SHP77 treated with DMSO at 0.1 percent for 48 hours (cell line): ENCODE data around the gene TRIB2.

Experiments
- DNase-seq: peaks from one replicate; lab custom pipeline; 2025; lab: John Stamatoyannopoulos, UW

TRIB2 gene

DNA sequence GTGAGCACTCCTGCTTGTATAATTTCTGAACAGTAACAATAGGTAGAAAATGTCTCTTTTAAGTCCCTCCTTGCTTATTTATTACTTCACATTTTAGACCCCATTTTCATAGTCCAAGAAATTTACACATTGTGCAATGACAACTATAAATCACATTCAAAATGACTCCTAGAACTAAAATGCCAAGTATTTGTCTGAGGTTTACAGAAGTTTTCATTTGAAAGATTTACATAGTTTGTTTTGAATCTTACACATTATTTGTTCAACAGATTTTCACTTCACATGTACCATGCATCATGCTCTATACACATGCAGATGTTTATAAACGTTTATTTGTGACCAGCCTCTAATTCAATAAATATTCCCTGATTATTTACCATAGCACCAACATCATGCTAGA, 15.7 kb upstream of the TRIB2 start:
- DNase-seq, result no peak

DNA sequence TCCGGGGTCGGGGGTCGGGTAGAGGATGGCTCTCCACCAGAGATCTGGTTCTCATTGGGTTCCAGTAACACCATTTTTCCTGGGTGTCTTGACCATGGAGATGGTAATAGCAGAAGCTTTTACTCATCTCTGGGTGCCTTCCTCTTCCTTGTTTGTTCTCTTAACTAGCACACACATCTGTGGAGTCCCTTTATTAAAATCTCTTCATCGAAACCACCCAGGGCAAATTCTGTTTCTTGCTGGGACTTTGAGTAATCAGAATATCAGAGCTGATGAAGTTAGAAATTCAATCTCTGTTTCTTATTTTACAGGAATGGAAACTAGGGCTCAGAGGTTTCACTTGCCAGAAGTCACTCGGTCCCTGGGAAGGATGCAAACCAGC, 15.0 kb upstream of the TRIB2 start:
- no peak for DNase-seq

DNA sequence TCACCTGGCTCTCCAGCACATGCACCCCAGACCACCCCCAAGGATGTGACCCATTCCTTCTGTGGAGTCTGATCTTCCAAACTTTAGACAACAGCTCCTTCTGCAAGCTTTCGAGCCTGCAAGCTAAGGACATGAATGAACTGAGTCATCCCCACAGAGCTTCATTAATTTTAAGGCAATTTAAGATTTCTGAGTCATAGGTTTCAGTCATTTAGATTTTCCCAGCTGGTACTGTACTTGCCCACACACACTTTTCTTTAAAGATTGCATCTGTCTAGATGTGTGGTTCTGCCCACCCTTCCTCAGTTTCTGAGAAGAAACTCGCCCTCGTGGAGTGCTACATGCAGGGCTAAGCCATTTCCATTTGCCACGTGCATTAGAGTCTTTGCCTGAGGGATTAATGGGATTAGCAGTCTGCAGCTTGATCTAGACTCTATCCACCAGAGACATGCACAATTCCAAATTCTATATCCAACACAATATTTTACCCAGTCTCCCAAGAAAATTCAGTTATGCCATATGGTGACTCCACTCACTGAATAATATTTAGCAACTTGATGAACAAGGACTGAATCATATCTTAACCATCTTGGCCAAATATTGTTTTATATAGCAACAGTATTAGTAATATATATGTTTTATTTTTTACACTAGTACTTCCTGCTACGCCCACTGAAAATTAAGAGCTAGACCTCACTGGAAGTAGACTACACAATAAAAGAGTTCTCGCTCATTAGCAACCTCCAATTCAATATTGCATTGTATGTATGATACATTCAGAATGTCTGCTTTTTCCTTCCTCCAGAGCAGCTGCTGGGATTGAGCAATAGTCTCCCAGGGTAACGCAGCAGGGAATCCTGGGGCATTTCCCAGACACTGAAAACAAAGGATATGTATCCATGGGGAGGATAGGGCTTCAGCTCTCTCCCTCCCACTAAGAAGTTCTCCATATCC, 14.3 kb upstream of the TRIB2 start:
- peak; percentile 13 for DNase-seq

DNA sequence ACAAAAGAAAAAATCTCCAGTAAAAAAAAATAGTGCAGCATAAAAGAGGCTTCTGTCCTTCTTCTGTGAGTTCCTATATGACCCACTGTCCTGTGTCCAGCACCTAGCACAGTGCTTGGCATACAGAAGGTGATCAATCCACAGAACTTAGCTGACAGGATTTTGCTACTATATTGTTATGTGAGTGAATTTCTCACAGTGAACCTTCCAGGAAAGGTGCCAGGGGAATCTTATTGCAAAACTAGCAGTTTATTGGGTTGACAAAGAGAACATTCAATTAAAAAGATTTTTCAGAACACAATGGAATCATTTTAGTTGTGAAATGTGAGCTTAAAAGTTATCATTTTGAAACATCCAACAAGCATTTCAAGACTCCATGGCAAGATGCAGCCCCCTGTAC, 12.4 kb upstream of the TRIB2 start:
- no peak for DNase-seq

DNA sequence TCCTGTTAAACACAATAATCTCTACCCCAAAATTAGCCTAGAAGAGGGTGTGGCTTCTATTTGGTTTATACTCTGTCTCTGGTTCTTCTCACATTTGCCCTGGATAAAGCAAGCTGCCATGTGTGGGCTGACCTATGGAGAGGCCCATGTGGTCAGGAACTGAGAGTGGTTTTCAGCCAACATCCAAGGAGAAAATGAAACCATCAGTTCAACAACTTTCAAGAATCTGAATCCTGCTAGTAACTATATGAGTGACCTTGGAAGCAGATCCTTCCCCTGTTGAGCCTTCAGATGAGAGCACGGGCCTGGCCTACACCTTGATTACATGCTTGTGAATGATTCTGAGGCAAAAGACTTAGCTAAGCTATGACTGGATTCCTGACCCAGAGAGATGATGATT, 11.5 kb upstream of the TRIB2 start:
- DNase-seq, result no peak

DNA sequence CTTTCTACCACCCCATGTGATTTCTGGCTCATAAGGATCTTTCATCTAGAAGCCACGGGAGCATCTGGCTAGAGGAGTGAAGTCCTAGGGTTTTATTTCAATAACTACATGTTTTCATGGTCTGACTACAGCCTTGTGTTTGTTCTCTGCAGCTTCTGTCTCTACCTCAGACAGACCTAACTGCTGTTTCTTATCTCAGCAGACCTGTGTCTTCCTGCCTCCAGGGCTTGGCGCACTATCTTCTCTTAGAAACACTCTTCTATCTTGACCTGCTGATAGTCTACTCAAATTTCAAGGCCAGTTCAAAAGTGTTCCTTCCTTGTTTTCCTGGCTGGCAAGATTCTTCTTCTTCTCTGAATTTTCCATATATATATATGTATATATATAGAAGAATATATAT, 11.0 kb upstream of the TRIB2 start:
- DNase-seq, result no peak

DNA sequence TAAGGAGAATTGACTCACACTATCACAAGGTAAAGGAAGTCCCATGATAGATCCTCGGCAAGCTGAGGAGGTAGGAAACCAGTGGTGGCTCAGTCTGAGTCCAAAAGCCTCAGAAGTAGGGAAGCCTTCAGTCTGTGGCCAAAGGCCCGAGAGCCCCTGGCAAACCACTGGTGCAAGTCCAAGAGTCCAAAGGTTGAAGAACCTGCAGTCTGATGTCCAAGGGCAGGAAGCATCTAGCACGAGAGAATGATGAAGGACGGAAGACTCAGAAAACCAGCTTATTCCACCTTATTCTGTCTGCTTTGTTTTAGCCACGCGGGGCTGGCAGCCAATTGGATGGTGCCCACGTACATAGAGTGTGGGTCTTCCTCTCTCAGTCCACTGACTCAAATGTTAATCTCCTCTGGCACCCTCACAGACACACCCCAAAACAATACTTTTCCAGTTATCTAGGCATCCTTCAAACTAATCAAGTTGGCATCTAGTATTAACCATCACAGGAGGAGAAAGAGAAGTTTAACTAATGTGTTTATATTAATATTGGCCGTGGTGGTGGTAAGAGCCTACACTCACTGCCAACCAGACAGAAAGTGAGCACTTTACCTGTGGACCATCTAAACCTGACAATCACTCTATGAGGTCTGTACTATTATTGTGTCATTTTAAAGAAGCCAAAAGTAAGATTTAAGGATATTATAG, 8.1 kb upstream of the TRIB2 start:
- DNase-seq, result no peak

DNA sequence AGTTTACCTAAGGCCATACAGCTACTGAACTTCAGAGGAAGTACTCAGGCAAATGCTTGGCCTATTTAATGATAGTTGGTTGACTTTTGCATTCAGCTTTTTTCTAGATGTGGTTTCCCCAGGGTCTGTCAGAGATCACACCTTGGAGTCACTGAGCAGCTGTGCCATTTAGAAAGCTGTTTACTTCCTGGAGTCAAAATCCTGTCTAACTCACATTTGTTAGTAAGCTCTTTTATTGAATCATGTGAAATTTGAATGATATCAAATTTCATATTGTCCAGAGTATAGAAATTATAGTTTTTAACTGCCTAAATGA, 7.6 kb upstream of the TRIB2 start:
- DNase-seq, result no peak

DNA sequence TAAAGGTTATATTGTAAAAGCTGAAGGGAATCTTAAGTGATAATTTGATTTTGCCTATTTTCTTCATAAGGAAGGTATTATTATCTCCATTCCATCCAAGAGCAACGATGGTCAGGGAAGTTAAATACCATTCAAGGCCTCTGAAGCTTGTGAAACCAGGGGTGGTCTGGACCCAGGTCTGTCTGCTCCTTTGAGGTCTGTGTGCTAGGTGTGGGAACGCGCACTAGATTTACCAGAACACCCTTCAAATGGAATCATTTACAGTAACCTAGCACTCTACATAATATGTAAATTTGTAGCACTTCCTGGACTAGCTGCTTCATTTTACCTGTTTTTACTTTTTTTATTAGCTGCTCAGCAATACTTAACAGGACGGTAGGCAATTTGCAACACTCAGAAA, 6.4 kb upstream of the TRIB2 start:
- no peak for DNase-seq

DNA sequence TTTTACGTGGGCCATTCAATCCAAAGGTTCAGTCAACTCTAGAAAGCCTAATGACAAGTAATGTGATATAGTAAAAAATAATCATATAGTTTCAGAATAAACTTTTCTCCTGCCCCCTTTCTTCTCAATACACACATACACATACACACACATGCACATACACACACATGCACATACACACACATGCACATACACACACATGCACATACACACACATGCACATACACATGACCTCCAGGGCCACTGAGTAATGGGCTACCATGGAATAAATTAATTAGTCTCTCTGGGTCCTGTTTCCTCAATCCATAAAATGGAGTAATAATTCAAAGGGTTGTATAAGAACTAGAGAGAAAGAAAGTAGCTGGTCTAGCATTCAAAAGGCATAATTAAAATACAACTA, 5.4 kb upstream of the TRIB2 start:
- no peak for DNase-seq

DNA sequence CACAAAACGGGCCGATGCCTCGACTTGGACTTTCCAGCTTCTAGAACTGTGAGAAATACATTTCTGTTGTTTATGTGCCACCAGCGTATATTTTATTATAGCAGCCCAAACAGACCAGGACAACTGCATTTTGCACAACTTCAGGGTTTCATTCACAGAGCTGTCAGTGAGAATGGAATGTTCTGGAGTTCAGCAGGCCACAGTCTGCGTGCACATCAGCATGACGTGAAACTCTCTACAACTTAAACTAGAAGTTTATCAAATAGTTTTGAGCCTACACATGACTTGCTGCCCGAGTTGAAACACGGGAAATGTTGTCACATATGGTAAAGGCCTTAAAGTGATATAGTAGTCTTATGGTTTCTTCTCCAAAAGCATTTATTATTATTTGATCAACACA, 3.9 kb upstream of the TRIB2 start:
- no peak for DNase-seq

DNA sequence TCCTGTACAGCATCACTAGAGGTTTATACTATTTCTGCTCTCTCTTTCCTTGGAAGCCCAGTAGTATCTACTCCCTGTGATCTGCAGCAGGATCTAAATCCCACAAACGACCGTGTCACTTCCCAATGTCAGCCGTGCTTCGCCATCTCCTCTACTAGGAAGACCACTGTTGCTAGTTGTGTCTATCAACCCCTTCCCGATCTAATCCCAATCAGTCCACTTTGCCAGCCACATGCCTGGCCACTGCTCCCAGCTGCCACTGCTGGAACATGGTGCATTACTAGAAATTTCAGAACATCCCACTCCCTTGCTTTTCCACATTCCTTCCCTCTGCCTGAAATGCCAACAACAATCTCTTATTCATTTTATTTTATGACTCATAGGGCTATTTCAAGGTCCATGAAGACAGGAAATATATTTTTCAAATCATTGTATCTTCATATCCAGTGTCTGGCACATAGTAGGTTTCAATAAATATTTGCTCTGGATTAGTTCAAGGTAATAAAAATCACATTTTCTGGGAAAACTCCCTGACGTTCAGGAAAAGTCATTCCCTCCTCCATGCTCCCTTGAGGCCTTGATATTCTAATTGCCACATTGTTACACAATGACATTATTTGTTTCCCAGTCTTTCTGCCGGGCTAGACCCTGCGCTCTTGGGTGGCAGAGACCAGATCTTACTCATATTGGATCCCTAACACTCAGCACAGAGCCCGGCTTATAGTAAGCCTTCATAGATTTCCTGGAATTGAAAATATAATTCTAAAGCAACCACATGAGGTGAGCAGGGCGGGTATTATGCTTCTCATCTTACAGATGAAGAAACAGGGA, 2.1 kb upstream of the TRIB2 start:
- no peak for DNase-seq

DNA sequence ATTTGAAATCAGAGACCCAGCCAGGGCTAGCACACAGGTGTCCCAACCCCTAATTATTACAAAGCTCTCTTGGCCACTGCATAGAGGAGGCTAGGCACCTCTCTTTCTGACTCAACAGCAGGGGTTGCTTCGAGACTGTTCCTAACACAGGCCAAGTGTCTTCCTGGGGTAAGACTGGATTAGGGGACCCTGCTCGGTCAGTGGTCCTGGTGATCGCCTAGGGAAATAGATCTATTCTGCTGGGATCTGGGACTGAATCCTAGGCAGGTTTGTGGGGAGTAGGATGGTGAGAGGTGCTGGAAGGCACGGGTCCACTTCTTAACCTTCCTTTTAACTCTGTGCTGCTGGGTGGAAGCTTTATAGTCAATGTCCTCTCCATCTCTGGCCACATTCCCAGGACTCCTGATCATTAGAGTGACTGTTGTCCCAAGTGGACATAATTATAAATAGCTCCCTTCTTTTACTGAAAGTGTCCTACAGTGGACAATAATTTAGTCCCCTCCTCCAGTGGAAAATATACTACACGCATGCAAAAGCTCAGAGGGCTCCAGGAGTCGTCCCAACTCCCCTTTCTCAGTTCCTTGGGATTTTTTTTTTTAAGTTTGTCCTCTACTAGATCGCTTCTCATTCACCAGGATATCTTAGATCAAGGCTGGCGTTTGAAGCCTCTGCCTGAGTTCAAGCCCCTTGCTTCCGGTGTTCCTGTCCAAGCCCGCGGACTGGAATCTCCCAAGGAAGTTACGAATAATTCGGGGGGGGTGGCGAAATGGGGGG, 1.3 kb upstream of the TRIB2 start:
- DNase-seq, result peak; percentile 57

DNA sequence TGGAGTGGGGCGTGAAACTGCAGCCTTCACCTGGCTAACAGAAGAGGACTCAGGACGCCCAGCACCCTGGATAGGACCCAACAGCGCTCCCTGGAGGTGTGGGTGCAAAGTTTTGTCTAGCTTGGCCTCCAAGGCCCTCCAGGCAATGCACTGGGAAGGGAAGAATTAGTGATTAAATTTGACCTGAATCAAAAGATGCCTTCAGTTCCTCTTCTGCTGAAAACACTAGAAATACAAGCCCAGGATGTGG, 779 bp upstream of the TRIB2 start:
- peak; percentile 86 for DNase-seq

DNA sequence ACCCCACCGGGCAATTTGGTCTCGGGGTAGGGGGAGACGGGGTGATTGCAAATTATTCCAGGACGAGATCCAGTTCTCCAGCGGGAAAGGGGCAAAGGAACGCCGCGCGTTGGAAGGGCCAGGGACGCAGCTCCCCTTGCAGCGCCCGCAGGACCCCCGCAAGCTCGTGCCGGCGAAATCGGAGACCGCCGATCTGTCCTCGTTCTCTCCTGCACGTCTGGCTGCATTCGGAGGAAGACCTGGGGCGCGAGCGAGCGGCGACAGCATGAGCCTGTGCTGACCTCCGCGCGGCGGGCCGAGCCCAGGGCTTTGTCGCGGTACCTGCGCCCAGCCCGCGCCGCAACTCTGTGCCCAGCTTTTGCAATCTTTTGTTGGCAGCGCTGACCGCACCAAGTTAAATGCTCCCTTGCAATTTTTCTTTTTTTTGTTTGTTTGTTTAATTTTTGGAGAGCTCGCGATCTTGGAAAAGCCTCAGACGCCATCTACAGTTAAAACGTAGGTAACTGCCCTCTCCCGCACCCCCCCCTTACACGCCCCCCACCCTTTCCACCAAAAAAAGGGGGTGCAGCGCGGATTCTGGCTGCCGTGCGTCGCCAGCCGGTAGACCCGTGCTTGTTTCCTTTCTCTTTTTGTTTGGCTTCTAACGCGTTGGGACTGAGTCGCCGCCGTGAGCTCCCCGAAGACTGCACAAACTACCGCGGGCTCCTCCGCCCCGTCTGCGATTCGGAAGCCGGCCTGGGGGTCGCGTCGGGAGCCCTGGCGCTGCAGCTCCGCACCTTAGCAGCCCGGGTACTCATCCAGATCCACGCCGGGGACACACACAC, 667 bp downstream of the TRIB2 start:
- peak; percentile 64 for DNase-seq

DNA sequence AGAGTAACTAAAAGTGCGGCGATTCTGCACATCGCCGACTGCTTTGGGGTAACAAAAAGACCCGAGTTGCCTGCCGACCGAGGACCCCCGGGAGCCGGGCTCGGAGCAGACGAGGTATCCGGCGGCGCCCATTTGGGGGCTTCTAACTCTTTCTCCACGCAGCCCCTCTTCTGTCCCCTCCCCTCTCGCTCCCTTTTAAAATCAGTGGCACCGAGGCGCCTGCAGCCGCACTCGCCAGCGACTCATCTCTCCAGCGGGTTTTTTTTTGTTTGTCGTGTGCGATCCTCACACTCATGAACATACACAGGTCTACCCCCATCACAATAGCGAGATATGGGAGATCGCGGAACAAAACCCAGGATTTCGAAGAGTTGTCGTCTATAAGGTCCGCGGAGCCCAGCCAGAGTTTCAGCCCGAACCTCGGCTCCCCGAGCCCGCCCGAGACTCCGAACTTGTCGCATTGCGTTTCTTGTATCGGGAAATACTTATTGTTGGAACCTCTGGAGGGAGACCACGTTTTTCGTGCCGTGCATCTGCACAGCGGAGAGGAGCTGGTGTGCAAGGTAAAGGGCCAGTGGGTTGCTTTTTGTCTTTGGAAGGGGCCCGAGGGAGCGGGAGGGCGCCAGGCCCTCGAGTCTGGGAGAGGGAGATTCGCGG, 1.4 kb downstream of the TRIB2 start:
- no peak for DNase-seq

DNA sequence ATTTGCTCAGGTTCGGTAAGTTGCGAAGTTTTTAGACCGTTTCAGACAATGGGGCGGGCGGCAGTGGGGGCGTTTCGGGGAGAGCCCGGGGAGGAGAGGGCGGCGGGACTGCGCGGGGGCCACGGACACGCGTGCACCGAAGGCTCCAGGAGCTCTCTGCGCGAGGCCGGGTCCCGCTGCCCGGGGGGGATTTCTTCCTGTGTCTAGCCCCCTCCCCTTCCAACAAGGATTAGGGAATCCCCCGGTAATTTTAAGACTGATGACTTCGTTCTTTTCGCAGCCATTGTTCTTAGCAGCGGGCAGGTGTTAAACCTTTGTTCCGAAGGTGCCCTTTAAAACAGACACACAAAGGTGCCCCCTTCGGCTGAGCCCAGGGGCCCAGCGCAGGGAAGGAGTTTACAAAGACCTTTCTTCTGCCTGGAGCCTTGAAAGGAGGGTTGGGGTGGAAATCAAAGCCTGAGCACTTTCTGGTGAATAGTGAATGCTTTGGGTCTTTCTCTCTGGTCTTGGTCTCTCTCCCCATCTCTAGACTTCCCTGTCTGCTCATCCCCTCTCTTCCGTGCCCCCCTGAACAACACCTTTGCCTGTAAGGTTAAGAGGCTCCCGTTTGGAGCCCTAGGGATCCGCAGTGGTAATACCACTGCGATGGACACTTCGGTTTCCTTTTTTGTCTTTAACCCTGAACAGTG, 2.1 kb downstream of the TRIB2 start:
- peak; percentile 20 for DNase-seq

DNA sequence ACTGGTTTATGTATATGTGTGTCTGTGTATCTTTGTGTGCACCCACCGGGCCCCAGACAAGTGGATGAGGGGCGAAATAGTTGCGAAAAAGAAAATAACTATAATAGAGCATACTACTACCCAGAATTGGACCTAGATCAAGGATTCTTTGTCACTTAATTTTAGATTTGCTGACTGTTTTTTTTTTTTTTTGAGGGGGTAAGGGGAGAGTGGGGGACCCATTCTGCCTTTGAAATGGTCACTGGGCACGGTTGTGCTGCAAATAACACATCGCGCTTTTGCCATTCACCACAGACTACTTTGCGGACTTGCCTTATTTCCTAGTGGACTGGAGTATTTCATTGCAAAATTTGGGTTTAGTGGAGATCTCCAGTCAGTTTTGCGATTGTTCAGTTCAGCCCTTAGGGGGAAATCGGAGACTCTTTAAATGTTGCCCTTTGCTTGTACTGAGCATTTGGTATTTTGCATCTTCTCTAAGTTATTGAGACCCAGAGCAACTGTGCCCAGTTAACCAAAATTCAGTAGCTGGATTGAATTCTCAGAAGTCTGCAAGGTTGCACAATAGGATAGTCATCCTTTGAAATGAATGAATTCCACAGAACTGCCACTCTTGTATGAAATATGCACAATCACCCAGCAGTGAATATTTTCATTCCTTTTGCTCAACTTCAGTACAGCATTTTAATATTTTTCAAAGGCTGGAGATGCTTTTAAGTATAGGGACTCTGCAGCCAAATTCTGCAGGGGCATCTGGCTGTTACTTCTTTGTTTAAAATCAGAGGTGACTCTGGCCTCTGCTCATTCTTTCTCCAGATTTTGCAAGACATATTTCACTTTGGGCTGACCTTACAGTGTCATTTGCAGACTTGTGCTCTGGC, 2.9 kb downstream of the TRIB2 start:
- DNase-seq, result no peak

DNA sequence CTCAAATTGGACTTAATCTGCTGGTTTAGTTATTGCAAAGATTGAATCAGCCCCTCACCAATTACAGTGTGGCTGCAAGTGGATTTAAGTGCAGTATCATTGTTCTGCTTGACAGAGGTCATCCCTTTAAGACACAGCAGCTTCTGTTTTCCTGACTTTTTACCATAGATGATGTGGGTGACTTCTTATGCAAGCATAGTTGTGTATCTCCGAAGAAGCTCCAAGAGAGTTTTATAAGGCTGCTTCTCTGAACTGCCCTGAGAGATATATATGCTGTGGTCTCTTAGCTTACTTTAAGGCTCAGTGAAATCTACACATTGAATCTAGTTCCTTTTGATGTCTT, 3.5 kb downstream of the TRIB2 start:
- no peak for DNase-seq
